ENCODE data around the gene CTBP2. TPM values are rescaled to one million over a fixed set of nuclear protein-coding genes. Genes with fewer than 3 reads are reported as not detected.

Gene CTBP2
- total RNA-seq, 1 donor from 2014 or later: 57.3 TPM

DNA sequence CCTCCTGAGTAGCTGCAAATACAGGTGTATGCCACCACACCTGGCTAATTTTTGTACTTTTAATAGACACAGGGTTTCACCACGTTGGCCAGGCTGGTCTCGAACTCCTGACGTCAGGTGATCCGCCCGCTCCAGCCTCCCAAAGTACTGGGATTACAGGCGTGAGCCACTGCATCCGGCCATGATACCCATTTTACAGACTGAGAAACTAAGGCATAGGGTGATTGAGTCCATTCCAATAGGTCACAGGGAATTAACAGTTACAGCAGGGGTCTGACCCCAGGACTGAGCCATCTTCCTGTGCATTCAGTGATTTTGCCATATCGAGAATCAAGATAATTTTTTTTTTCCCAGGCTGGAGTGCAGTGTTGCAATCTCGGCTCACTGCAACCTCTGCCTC, 12.3 kb upstream of the CTBP2 start:
- no peak for DNase-seq (ENCODE audit: low read depth)
- no peak overlapping the region for H3K4me3 ChIP-seq (ENCODE audit: low read depth, low read length)
- no peak for TF ChIP-seq CTCF (conservative IDR thresholded peaks at IDR 0.05; ENCODE audit: low read depth, low read length)

- no peak overlapping the region for H3K4me3 ChIP-seq (ENCODE audit: low read depth, low read length)
- TF ChIP-seq CTCF (conservative IDR thresholded peaks at IDR 0.05; ENCODE audit: low read depth, low read length): no peak
- DNase-seq (ENCODE audit: low read depth): no peak
These were observed 11.3 kb upstream of the CTBP2 start for GRCh38 chr10:125171402-125172306.

GRCh38 chr10:125169915-125170314, 9.6 kb upstream of the CTBP2 start:
- no peak for DNase-seq (ENCODE audit: low read depth)
- no peak for TF ChIP-seq CTCF (conservative IDR thresholded peaks at IDR 0.05; ENCODE audit: low read depth, low read length)
- H3K4me3 ChIP-seq (ENCODE audit: low read depth, low read length): no peak overlapping the region

GRCh38 chr10:125169279-125169678, 8.9 kb upstream of the CTBP2 start:
- TF ChIP-seq CTCF (conservative IDR thresholded peaks at IDR 0.05; ENCODE audit: low read depth, low read length): no peak
- no peak overlapping the region for H3K4me3 ChIP-seq (ENCODE audit: low read depth, low read length)
- DNase-seq (ENCODE audit: low read depth): no peak

DNA sequence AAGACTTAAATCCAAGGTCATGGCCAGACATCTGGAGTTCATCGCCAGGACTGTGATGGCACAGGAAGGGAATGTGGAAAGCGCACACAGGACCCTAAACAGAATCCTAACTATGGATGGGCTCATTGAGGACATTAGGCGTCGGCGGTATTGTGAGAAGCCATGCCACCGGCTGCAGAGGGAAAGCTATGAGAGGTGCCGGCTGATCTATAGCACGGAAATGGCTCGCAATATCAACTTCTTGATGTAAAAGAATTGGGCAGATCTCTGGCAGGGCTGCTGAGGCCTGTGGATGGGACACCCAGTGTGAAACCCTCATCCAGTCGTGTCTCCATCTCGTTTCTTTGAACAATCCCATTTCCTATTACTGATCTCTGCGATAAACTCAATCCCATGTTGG, 6.3 kb upstream of the CTBP2 start:
- DNase-seq (ENCODE audit: low read depth): no peak
- no peak for TF ChIP-seq CTCF (conservative IDR thresholded peaks at IDR 0.05; ENCODE audit: low read depth, low read length)
- H3K4me3 ChIP-seq (ENCODE audit: low read depth, low read length): no peak overlapping the region

DNA sequence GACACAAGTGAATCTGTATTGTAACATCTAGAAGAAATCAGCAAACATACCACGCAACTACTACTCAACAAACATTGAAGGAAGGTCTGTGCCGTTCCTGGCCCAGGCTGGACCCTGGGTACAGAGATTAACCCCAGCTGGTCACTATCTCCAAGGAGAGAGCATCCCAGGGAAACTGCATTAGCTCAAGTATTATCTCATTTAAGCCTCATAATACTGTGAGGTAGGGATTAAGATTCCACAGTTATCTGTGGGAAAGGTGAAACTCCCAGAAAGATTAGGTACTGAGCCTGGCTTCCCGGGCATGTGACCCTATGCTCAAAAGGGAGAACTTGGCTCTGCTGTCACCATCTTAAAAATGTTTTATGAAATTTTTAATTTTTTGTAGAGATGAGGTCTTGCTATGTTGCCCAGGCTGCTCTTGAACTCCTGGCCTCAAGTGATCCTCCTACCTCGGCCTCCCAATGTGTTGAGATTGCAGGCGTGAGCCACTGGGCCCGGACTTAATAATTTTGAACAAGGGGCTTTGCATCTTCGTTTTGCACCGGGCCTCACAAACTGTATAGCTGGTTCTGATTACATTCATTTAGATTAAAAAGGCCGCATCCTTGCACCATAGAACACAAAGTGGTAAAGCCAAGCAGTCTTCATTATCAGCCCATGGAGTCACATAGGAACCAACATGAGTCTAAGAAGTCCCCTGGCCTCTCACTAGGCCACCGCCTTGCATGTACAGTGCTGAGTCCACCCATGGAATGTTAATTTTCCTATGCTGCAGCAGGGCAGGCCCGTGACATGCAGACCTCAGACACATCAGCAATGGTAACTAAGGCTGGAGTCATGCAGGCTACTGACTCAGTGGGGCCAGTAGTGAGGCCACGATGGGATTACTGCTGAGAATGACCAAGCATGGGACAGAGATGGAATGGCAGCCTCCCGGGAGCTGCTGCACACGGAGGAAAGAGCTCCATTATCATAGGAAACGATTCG, 5.5 kb upstream of the CTBP2 start:
- no peak overlapping the region for H3K4me3 ChIP-seq (ENCODE audit: low read depth, low read length)
- no peak for TF ChIP-seq CTCF (conservative IDR thresholded peaks at IDR 0.05; ENCODE audit: low read depth, low read length)

More for the DNA sequence above, 5.5 kb upstream of the CTBP2 start:
- no peak for DNase-seq (ENCODE audit: low read depth)
